ENCODE data around the gene RHBDF2.

Gene RHBDF2

GRCh38 chr17:76461765-76462555 is 39.3 kb downstream of the RHBDF2 start:
- no peak for DNase-seq (ENCODE audit: low read depth in 2 of 2)

- DNase-seq (ENCODE audit: low read depth in 2 of 2) = no peak
These were observed 41.5 kb downstream of the RHBDF2 start for GRCh38 chr17:76459674-76460073.

- DNase-seq (ENCODE audit: low read depth in 2 of 2) = no peak
These were observed 42.4 kb downstream of the RHBDF2 start for GRCh38 chr17:76458580-76459490.

- DNase-seq (ENCODE audit: low read depth in 2 of 2) = no peak
These were observed 47.8 kb downstream of the RHBDF2 start for GRCh38 chr17:76453431-76453743.

- DNase-seq (ENCODE audit: low read depth in 2 of 2) = peak; percentile 88 to 94
These were observed 48.4 kb downstream of the RHBDF2 start, which contains the start of gene UBE2O for GRCh38 chr17:76452660-76453430. Gene UBE2O, minus strand, starts transcription at chr17:76453152. Its CDS starts 11 bp downstream, at chr17:76453141.

GRCh38 chr17:76452127-76452659 is 49.0 kb downstream of the RHBDF2 start:
- DNase-seq (ENCODE audit: low read depth in 2 of 2) = no peak

GRCh38 chr17:76451506-76451905 is 49.7 kb downstream of the RHBDF2 start:
- DNase-seq (ENCODE audit: low read depth in 2 of 2) = no peak

- no peak for DNase-seq (ENCODE audit: low read depth in 2 of 2)
These were observed 52.1 kb downstream of the RHBDF2 start for GRCh38 chr17:76449126-76449525.

GRCh38 chr17:76447931-76448652 is 53.1 kb downstream of the RHBDF2 start:
- DNase-seq (ENCODE audit: low read depth in 2 of 2) = no peak

GRCh38 chr17:76446449-76447231 is 54.6 kb downstream of the RHBDF2 start:
- DNase-seq (ENCODE audit: low read depth in 2 of 2) = no peak

GRCh38 chr17:76445697-76446448 is 55.4 kb downstream of the RHBDF2 start:
- no peak for DNase-seq (ENCODE audit: low read depth in 2 of 2)

GRCh38 chr17:76444518-76445311 is 56.5 kb downstream of the RHBDF2 start:
- no peak for DNase-seq (ENCODE audit: low read depth in 2 of 2)

- no peak for DNase-seq (ENCODE audit: low read depth in 2 of 2)
These were observed 58.6 kb downstream of the RHBDF2 start for GRCh38 chr17:76442341-76443338.

GRCh38 chr17:76441686-76442340 is 59.4 kb downstream of the RHBDF2 start:
- DNase-seq (ENCODE audit: low read depth in 2 of 2) = no peak

- no peak for DNase-seq (ENCODE audit: low read depth in 2 of 2)
These were observed 60.4 kb downstream of the RHBDF2 start for GRCh38 chr17:76440751-76441362.

GRCh38 chr17:76439314-76439928 is 61.8 kb downstream of the RHBDF2 start:
- no peak for DNase-seq (ENCODE audit: low read depth in 2 of 2)
